Measurements from ENCODE around the gene ACSF3. TPM values are rescaled to one million over a fixed set of nuclear protein-coding genes. Genes with fewer than 3 reads are reported as not detected.

Gene ACSF3
- total RNA-seq, 1 donor from 2014 or later, result 35.7 TPM

DNA sequence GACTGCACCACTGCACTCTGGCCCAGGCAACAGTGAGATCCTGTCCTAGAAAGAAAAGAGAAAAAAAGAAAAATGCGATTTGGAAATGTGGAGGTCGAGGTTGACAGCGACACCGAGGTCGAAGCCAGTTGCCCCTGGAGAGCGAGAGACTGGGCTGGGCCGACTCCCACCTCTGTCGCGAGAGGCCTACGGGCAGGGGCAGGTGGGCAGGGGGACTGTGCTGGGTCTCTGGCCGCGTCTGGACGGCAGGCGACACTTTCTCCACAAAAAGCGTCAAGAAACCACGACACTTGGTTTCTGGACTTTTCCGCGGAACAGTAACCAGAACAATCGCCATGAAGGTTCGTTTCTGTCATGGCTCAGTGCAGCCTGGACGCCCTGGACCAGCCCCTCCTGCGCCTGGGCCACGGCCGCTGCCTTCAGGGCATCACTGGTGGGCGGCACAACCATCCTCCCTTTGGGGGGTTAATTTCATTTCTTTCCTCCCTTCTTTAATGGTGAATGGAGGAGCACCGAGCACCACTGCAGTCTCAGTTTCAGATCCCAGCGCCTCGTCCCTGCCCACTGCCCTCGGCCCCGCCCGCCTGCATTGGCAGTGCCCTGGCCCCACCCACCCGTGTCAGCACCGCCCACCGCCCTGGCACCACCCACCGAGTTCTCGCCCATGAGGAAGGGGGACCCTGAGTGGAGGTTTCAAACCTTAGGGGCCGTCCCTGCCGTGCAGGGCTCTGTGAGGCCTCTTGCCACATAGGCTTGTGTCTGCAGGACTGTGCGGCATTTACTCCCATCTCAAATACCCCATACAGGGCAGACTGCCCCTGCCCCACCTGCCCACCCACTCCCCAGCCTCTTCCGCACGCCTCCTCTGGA, 59.4 kb downstream of the ACSF3 start:
- H3K9me3 Mint-ChIP-seq, result peaks cover 11% of the 10 kb centered on the region

DNA sequence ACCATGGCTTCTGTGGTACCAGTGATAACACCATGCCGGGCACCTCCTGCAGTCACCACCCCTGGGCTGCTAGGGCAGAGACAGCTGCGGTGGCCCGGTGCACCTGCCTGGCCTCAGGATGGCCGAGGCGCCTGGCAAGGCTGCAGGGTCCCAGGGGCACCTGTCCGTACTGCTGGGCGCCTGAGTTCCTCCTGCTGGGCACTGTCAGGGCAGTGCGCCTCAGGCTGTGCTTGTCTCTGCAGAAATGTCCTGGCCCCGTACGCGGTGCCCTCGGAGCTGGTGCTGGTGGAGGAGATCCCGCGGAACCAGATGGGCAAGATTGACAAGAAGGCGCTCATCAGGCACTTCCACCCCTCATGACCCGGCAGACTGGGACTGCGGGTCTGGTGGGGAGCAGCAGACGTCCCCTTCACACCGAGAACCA, 60.2 kb downstream of the ACSF3 start:
- DNase-seq (ENCODE audit: low spot score in 2 of 2, unreplicated experiment in 2 of 2), result no peak
- H3K27ac Mint-ChIP-seq, result no peak overlapping the region

More for the DNA sequence above, 59.4 kb downstream of the ACSF3 start:
- peaks cover 7% of the 10 kb centered on the region for H3K4me1 Mint-ChIP-seq
- TF ChIP-seq, protein P1, sequence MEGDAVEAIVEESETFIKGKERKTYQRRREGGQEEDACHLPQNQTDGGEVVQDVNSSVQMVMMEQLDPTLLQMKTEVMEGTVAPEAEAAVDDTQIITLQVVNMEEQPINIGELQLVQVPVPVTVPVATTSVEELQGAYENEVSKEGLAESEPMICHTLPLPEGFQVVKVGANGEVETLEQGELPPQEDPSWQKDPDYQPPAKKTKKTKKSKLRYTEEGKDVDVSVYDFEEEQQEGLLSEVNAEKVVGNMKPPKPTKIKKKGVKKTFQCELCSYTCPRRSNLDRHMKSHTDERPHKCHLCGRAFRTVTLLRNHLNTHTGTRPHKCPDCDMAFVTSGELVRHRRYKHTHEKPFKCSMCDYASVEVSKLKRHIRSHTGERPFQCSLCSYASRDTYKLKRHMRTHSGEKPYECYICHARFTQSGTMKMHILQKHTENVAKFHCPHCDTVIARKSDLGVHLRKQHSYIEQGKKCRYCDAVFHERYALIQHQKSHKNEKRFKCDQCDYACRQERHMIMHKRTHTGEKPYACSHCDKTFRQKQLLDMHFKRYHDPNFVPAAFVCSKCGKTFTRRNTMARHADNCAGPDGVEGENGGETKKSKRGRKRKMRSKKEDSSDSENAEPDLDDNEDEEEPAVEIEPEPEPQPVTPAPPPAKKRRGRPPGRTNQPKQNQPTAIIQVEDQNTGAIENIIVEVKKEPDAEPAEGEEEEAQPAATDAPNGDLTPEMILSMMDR (IDR thresholded peaks at IDR 0.05; ENCODE audit: unreplicated experiment), result no peak
- no peak overlapping the region for H3K4me3 Mint-ChIP-seq
- no peaks in the 10 kb centered on the region for H3K27me3 Mint-ChIP-seq (ENCODE audit: low read depth)
- H3K36me3 Mint-ChIP-seq, result peaks cover 37% of the 10 kb centered on the region
- no peak overlapping the region for H3K27ac Mint-ChIP-seq
- no peak for DNase-seq (ENCODE audit: low spot score in 2 of 2, unreplicated experiment in 2 of 2)

DNA sequence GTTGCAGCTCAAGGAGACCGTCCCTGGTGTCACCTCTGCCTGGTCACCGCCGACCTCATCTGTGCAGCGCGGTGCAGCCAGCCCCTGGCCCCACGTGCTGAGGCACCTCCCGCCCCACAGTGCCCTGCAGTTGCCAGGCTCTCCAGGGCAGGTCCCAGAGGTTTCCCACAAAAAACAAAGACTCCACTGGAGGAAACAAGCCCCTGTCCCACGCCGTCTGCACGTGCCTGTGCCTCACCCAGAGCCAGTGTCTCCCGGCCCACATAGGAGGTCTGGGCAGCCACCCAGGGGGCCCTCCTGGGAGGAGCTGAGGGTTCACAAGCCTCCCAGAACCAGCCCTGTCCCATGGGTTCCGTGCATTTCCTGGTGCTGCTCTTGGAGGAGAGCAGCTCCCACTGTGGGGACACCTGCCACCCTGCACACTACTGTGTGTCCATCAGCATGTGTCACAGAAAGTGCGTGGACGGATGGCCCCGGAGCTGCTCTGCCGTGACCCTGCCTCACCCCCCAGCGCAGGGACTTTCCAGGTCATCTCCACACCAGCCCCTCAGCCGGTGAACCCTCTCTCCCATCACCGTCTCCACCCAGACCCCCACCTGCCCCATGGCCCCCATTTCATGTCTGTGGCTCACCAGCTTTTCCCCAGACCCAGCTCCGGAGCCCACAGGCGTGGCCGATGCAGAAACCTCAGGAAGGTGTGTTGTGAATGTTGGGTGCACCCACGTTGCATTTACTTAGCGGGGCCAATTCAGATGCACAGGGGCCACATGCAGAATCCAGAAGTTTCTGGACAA, 60.9 kb downstream of the ACSF3 start:
- Mint-ChIP-seq H3K27me3 (ENCODE audit: low read depth) (no peaks in the 10 kb centered on the region), H3K9me3 (peaks cover under 1% of the 10 kb centered on the region), H3K4me3 (no peak overlapping the region), H3K36me3 (peaks cover 22% of the 10 kb centered on the region), H3K27ac (no peak overlapping the region), H3K4me1 (peaks cover 7% of the 10 kb centered on the region)
- TF ChIP-seq, protein P1 (IDR thresholded peaks at IDR 0.05; ENCODE audit: unreplicated experiment), result no peak
- DNase-seq (ENCODE audit: low spot score in 2 of 2, unreplicated experiment in 2 of 2), result no peak

More for the DNA sequence above, 60.2 kb downstream of the ACSF3 start:
- peaks cover 8% of the 10 kb centered on the region for H3K9me3 Mint-ChIP-seq
- TF ChIP-seq, protein P1 (IDR thresholded peaks at IDR 0.05; ENCODE audit: unreplicated experiment), result no peak
- no peak overlapping the region for H3K4me3 Mint-ChIP-seq
- no peaks in the 10 kb centered on the region for H3K27me3 Mint-ChIP-seq (ENCODE audit: low read depth)
- H3K4me1 Mint-ChIP-seq, result peaks cover 7% of the 10 kb centered on the region
- peaks cover 30% of the 10 kb centered on the region for H3K36me3 Mint-ChIP-seq

- TF ChIP-seq, protein P1 (IDR thresholded peaks at IDR 0.05; ENCODE audit: unreplicated experiment), result no peak
- Mint-ChIP-seq H3K27ac (no peak overlapping the region), H3K36me3 (peaks cover 16% of the 10 kb centered on the region)
These were observed 61.6 kb downstream of the ACSF3 start for GRCh38 chr16:89155184-89155679.

DNA sequence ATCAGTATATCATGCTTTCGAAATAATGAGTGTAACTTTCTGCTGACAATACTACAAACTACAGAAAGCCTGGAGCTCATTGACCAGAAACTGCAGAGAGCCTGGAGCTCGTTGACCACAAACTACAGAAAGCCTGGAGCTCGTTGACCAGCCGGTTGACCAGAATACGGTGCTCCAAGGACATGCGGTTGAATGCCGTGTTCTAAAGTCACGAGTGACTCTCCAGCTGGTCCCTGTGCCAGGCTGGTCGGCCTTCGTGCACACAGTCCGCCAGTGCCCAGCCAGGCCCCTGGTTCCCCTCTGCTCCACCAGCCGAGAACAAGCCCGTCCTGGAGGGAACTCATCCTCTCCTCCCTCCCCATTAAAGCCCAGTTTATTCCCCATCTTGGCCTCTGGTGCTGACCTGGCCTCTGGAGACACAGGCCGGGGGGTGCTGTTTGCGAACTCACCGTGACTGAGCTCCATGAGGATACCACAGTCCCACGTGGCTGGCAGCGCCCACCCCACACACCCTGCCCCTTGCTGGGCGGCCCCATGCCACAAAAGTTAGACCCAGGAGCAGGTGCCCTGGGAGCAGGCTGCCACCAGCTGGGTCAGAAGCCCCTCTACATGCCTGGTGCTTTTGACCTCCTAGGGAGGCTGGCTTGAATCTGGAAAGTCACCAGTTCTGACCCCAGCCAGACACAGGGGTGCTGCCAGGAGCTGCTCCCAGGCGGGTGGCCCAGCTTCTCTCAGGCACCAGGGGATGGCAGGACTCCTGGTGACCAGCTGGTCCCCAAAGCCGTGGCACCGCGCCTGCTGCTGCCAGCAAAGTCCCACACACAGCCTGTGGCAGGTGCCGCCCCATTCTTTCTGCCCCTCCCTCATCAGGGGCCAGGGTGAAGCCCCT, 62.4 kb downstream of the ACSF3 start:
- peak overlapping the region; percentile 25 for H3K27ac Mint-ChIP-seq
- no peaks in the 10 kb centered on the region for H3K27me3 Mint-ChIP-seq (ENCODE audit: low read depth)
- TF ChIP-seq, protein P1 (IDR thresholded peaks at IDR 0.05; ENCODE audit: unreplicated experiment), result no peak
- H3K4me1 Mint-ChIP-seq, result peaks cover 7% of the 10 kb centered on the region
- no peaks in the 10 kb centered on the region for H3K9me3 Mint-ChIP-seq
- no peak overlapping the region for H3K4me3 Mint-ChIP-seq
- H3K36me3 Mint-ChIP-seq, result peaks cover 9% of the 10 kb centered on the region
- DNase-seq (ENCODE audit: low spot score in 2 of 2, unreplicated experiment in 2 of 2), result no peak

More at GRCh38 chr16:89155184-89155679, 61.6 kb downstream of the ACSF3 start:
- Mint-ChIP-seq H3K9me3 (no peaks in the 10 kb centered on the region), H3K4me3 (no peak overlapping the region), H3K4me1 (peaks cover 7% of the 10 kb centered on the region), H3K27me3 (ENCODE audit: low read depth) (no peaks in the 10 kb centered on the region)
- DNase-seq (ENCODE audit: low spot score in 2 of 2, unreplicated experiment in 2 of 2), result no peak
